ENCODE data around the gene RABL2B. TPM values are rescaled to one million over a fixed set of nuclear protein-coding genes. Genes with fewer than 3 reads are reported as not detected.

Gene RABL2B
- total RNA-seq, 1 experiment from 2014 or later, result 6.6 TPM

GRCh38 chr22:50733521-50734342, 49.7 kb downstream of the RABL2B start:
- CTCF ChIA-PET, result no interaction called here
- DNase-seq, result no peak

GRCh38 chr22:50732681-50733080, 50.8 kb downstream of the RABL2B start:
- DNase-seq, result no peak
- Histone ChIP-seq H3K79me2 (ENCODE audit: low read length) (no peaks in the 10 kb centered on the region), H3K4me1 (ENCODE audit: insufficient read depth, low read length) (no peaks in the 10 kb centered on the region; the same call in 1 of the 2 replicates), H2AFZ (ENCODE audit: low read length) (no peak overlapping the region), H3K9ac (ENCODE audit: low read length) (no peak overlapping the region), H3K36me3 (ENCODE audit: low read depth, low read length) (no peaks in the 10 kb centered on the region), H3K27ac (ENCODE audit: low read length) (no peak overlapping the region), H4K20me1 (ENCODE audit: low read length) (no peaks in the 10 kb centered on the region), H3K9me3 (ENCODE audit: low read length) (no peaks in the 10 kb centered on the region), H3K9me2 (replicated peaks; ENCODE audit: low read length) (no peaks in the 10 kb centered on the region), H3F3A (ENCODE audit: low read length, unreplicated experiment) (no peaks in the 10 kb centered on the region), H3K4me3 (ENCODE audit: low read length) (no peak overlapping the region), H3K27me3 (ENCODE audit: low read length) (no peaks in the 10 kb centered on the region), H3K4me2 (ENCODE audit: low read length) (no peak overlapping the region)
- no TSS peak for BruUV-seq (replicated peaks)
- POLR2A ChIA-PET (ENCODE audit: unreplicated experiment), result no interaction called here
- TF ChIP-seq EZH2 (IDR thresholded peaks at IDR 0.05; ENCODE audit: low read length, unreplicated experiment), result no peak
- TF ChIP-seq EZH2phosphoT487 (IDR thresholded peaks at IDR 0.05; ENCODE audit: borderline replicate concordance, low read length), result no peak
- TF ChIP-seq CTCF (conservative IDR thresholded peaks at IDR 0.05; ENCODE audit: low read depth, low read length), result no peak
- intact Hi-C loops (cut with micrococcal nuclease), result no loop called here
- CTCF ChIA-PET, result interaction anchor here (0.5 kb wide), 1 partner anchor 491 kb away, joined by 3 read pairs; no protein-coding TSS in a partner anchor
- no peak for ATAC-seq

More at GRCh38 chr22:50733521-50734342, 49.7 kb downstream of the RABL2B start:
- Histone ChIP-seq H3K9me2 (replicated peaks; ENCODE audit: low read length) (no peaks in the 10 kb centered on the region), H3K79me2 (ENCODE audit: low read length) (no peaks in the 10 kb centered on the region), H3K4me2 (ENCODE audit: low read length) (no peak overlapping the region), H2AFZ (ENCODE audit: low read length) (no peak overlapping the region), H3K9ac (ENCODE audit: low read length) (no peak overlapping the region), H3K36me3 (ENCODE audit: low read depth, low read length) (no peaks in the 10 kb centered on the region), H4K20me1 (ENCODE audit: low read length) (no peaks in the 10 kb centered on the region), H3K9me3 (ENCODE audit: low read length) (no peaks in the 10 kb centered on the region), H3F3A (ENCODE audit: low read length, unreplicated experiment) (no peaks in the 10 kb centered on the region), H3K4me3 (ENCODE audit: low read length) (no peak overlapping the region), H3K4me1 (ENCODE audit: insufficient read depth, low read length) (no peaks in the 10 kb centered on the region; the same call in 1 of the 2 replicates), H3K27me3 (ENCODE audit: low read length) (no peaks in the 10 kb centered on the region), H3K27ac (ENCODE audit: low read length) (no peak overlapping the region)
- POLR2A ChIA-PET (ENCODE audit: unreplicated experiment), result no interaction called here
- BruUV-seq (replicated peaks), result no TSS peak
- no peak for TF ChIP-seq CTCF (conservative IDR thresholded peaks at IDR 0.05; ENCODE audit: low read depth, low read length)
- no peak for TF ChIP-seq EZH2phosphoT487 (IDR thresholded peaks at IDR 0.05; ENCODE audit: borderline replicate concordance, low read length)
- TF ChIP-seq EZH2 (IDR thresholded peaks at IDR 0.05; ENCODE audit: low read length, unreplicated experiment), result no peak
- intact Hi-C loops (cut with micrococcal nuclease), result no loop called here
- ATAC-seq, result no peak
